ENCODE results near the gene CDH8. TPM values are rescaled to one million over a fixed set of nuclear protein-coding genes. Genes with fewer than 3 reads are reported as not detected.

The CDH8 gene
- total RNA-seq, 1 donor from 2014 or later = not detected

- no peak for TF ChIP-seq CTCF (IDR thresholded peaks at IDR 0.05)
- no peaks in the 10 kb centered on the region for H3K27me3 ChIP-seq
These were observed 212.9 kb downstream of the CDH8 start for GRCh38 chr16:61823326-61823725.

GRCh38 chr16:61820820-61821219, 215.4 kb downstream of the CDH8 start:
- intact Hi-C loops (cut with DNase I) = no loop called here
- no peaks in the 10 kb centered on the region for H3K27me3 ChIP-seq
- no peak overlapping the region for H3K27ac ChIP-seq
- H3K9me3 ChIP-seq = no peaks in the 10 kb centered on the region
- no peak for TF ChIP-seq CTCF (IDR thresholded peaks at IDR 0.05)
- no peak overlapping the region for H3K4me3 ChIP-seq
- H3K4me1 ChIP-seq = no peaks in the 10 kb centered on the region
- DNase-seq (ENCODE audit: low spot score in 2 of 2) = no peak
- H3K36me3 ChIP-seq = no peaks in the 10 kb centered on the region

More at GRCh38 chr16:61823326-61823725, 212.9 kb downstream of the CDH8 start:
- no peak overlapping the region for H3K4me3 ChIP-seq
- intact Hi-C loops (cut with DNase I) = no loop called here
- no peaks in the 10 kb centered on the region for H3K9me3 ChIP-seq
- H3K27ac ChIP-seq = no peak overlapping the region
- DNase-seq (ENCODE audit: low spot score in 2 of 2) = no peak
- H3K36me3 ChIP-seq = no peaks in the 10 kb centered on the region
- H3K4me1 ChIP-seq = no peaks in the 10 kb centered on the region

- no peaks in the 10 kb centered on the region for H3K9me3 ChIP-seq
- intact Hi-C loops (cut with DNase I) = no loop called here
These were observed 215.8 kb downstream of the CDH8 start for GRCh38 chr16:61820398-61820797.

GRCh38 chr16:61818850-61819249, 217.4 kb downstream of the CDH8 start:
- TF ChIP-seq CTCF (IDR thresholded peaks at IDR 0.05) = no peak
- Histone ChIP-seq H3K27ac (no peak overlapping the region), H3K4me1 (no peaks in the 10 kb centered on the region), H3K4me3 (no peak overlapping the region), H3K36me3 (no peaks in the 10 kb centered on the region), H3K27me3 (no peaks in the 10 kb centered on the region), H3K9me3 (no peaks in the 10 kb centered on the region)
- DNase-seq (ENCODE audit: low spot score in 2 of 2) = no peak
- intact Hi-C loops (cut with DNase I) = no loop called here

More at GRCh38 chr16:61820398-61820797, 215.8 kb downstream of the CDH8 start:
- H3K27ac ChIP-seq = no peak overlapping the region
- no peaks in the 10 kb centered on the region for H3K4me1 ChIP-seq
- H3K36me3 ChIP-seq = no peaks in the 10 kb centered on the region
- H3K27me3 ChIP-seq = no peaks in the 10 kb centered on the region
- DNase-seq (ENCODE audit: low spot score in 2 of 2) = no peak
- no peak overlapping the region for H3K4me3 ChIP-seq
- no peak for TF ChIP-seq CTCF (IDR thresholded peaks at IDR 0.05)

- no peak overlapping the region for H3K4me3 ChIP-seq
- DNase-seq (ENCODE audit: low spot score in 2 of 2) = no peak
- intact Hi-C loops (cut with DNase I) = no loop called here
- no peaks in the 10 kb centered on the region for H3K4me1 ChIP-seq
- H3K9me3 ChIP-seq = no peaks in the 10 kb centered on the region
- no peak overlapping the region for H3K27ac ChIP-seq
- no peaks in the 10 kb centered on the region for H3K36me3 ChIP-seq
- no peaks in the 10 kb centered on the region for H3K27me3 ChIP-seq
- no peak for TF ChIP-seq CTCF (IDR thresholded peaks at IDR 0.05)
These were observed 218.5 kb downstream of the CDH8 start for GRCh38 chr16:61817583-61818278.

Measured in ascending aorta (tissue), 2 donors.